ENCODE data around the gene UBAC2. TPM values are rescaled to one million over a fixed set of nuclear protein-coding genes. Genes with fewer than 3 reads are reported as not detected.

UBAC2 gene
- total and polyA plus RNA-seq, 2 of the 8 experiments (the other 6 are each of a cell fraction or from before 2014, with no cell fraction given) = 75.9 to 76.9 TPM

GRCh38 chr13:99362362-99362761, 161.7 kb downstream of the UBAC2 start:
- POLR2A ChIA-PET (ENCODE audit: partially characterized antibody) = no interaction called here
- no peak for FAIRE-seq
- H3K9me3 ChIP-seq (ENCODE audit: insufficient read depth in 2 of 2, low read depth in 1 of 2, low read length in 1 of 2) = no peaks in the 10 kb centered on the region

More at GRCh38 chr13:99362362-99362761, 161.7 kb downstream of the UBAC2 start:
- Histone ChIP-seq H3K23ac (ENCODE audit: insufficient read length) (no peak overlapping the region), H2BK20ac (ENCODE audit: low read length) (no peak overlapping the region), H3K14ac (ENCODE audit: insufficient read length) (no peak overlapping the region), H3K4me1 (replicated peaks in 1 of 4; ENCODE audit: control insufficient read depth in 3 of 4, insufficient read depth in 4 of 4, low read length in 3 of 4) (peaks cover 0 to 7% (median 4%) of the 10 kb centered on the region in 4 experiments; a peak in 3 of 7 replicates), H4K91ac (replicated peaks; ENCODE audit: insufficient read length, low read length) (no peak overlapping the region), H4K5ac (ENCODE audit: insufficient read length, low read depth, low read length) (no peak overlapping the region), H3K56ac (replicated peaks; ENCODE audit: insufficient read length, low read depth, low read length) (no peak overlapping the region), H2BK120ac (replicated peaks; ENCODE audit: low read depth, low read length) (no peak overlapping the region), H2BK15ac (ENCODE audit: low read length) (no peak overlapping the region), H4K8ac (ENCODE audit: extremely low read depth, insufficient read depth, low read length) (no peak overlapping the region), H3K9ac (replicated peaks in 1 of 4; ENCODE audit: extremely low read depth in 1 of 4, low read depth in 3 of 4, low read length in 3 of 4) (no peak overlapping the region), H2BK5ac (ENCODE audit: low read depth, low read length) (no peak overlapping the region), H2AK5ac (ENCODE audit: low read depth, low read length) (no peak overlapping the region), H4K20me1 (replicated peaks in 1 of 2; ENCODE audit: control insufficient read depth in 1 of 2, insufficient read depth in 2 of 2, low read length in 2 of 2) (peaks cover 0 to 7% of the 10 kb centered on the region in 2 experiments), H3K27me3 (replicated peaks in 1 of 4; ENCODE audit: control insufficient read depth in 3 of 4, extremely low read depth in 1 of 4, insufficient read depth in 3 of 4, low read length in 3 of 4) (no peaks in the 10 kb centered on the region), H3K23me2 (ENCODE audit: low read depth, low read length) (no peaks in the 10 kb centered on the region), H3K4me3 (ENCODE audit: extremely low read depth in 1 of 4, insufficient read depth in 2 of 4, low read depth in 3 of 4, low read length in 4 of 4) (no peak overlapping the region), H3K4me2 (ENCODE audit: insufficient read depth in 1 of 2, low read depth in 2 of 2, low read length in 2 of 2) (no peak overlapping the region), H3K79me1 (ENCODE audit: low read depth, low read length) (no peaks in the 10 kb centered on the region), H3K79me2 (ENCODE audit: control insufficient read depth in 1 of 2, insufficient read depth in 2 of 2, low read length in 2 of 2) (no peaks in the 10 kb centered on the region), H3K4ac (replicated peaks; ENCODE audit: insufficient read length, low read depth, low read length) (no peak overlapping the region), H3K18ac (ENCODE audit: extremely low read depth, low read length) (no peak overlapping the region), H3K36me3 (ENCODE audit: control insufficient read depth in 2 of 4, insufficient read depth in 4 of 4, low read length in 3 of 4) (peaks cover 0 to 5% (median under 1%) of the 10 kb centered on the region in 4 experiments; a peak in 2 of 8 replicates), H2AFZ (ENCODE audit: low read length) (no peak overlapping the region), H2BK12ac (ENCODE audit: low read depth, low read length) (no peak overlapping the region), H3K27ac (ENCODE audit: low read depth, low read length) (no peak overlapping the region)
- TF ChIP-seq TEAD4 (IDR thresholded peaks at IDR 0.05; ENCODE audit: low read depth, low read length) = no peak
- TF ChIP-seq, protein P1, sequence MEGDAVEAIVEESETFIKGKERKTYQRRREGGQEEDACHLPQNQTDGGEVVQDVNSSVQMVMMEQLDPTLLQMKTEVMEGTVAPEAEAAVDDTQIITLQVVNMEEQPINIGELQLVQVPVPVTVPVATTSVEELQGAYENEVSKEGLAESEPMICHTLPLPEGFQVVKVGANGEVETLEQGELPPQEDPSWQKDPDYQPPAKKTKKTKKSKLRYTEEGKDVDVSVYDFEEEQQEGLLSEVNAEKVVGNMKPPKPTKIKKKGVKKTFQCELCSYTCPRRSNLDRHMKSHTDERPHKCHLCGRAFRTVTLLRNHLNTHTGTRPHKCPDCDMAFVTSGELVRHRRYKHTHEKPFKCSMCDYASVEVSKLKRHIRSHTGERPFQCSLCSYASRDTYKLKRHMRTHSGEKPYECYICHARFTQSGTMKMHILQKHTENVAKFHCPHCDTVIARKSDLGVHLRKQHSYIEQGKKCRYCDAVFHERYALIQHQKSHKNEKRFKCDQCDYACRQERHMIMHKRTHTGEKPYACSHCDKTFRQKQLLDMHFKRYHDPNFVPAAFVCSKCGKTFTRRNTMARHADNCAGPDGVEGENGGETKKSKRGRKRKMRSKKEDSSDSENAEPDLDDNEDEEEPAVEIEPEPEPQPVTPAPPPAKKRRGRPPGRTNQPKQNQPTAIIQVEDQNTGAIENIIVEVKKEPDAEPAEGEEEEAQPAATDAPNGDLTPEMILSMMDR (IDR thresholded peaks at IDR 0.05; ENCODE audit: control extremely low read depth in 1 of 3, insufficient read depth in 1 of 3, low read depth in 1 of 3, low read length in 3 of 3) = no peak
- TF ChIP-seq, protein P2, sequence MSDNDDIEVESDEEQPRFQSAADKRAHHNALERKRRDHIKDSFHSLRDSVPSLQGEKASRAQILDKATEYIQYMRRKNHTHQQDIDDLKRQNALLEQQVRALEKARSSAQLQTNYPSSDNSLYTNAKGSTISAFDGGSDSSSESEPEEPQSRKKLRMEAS (IDR thresholded peaks at IDR 0.05) = no peak
- CTCF ChIA-PET (ENCODE audit: partially characterized antibody) = no interaction called here
- 88% methylated on average over 1 of the region's 1 CpG; no CpG with 5 or more reads in 1 of the 2 experiments for WGBS, 2 experiments (ENCODE audit: extremely low coverage in 1 of 2, insufficient coverage in 1 of 2, insufficient read length in 1 of 2, insufficient replicate concordance in 2 of 2, low coverage in 1 of 2, low lambda C conversion rate in 2 of 2, missing lambda C conversion rate in 1 of 2)
- no peak for DNase-seq (ENCODE audit: low read depth in 1 of 2, low spot score in 2 of 2)
